GM12892 (cell line): ENCODE data around the gene CAMTA1.

ENCODE experiments used
- POLR2A ChIP-seq: IDR thresholded peaks from 2 replicates; pipeline ENCODE4 v1.6.1; 2011; ENCODE audit warnings: low read depth, low read length, control low read depth
- POLR2AphosphoS5 ChIP-seq: IDR thresholded peaks from 2 replicates; pipeline ENCODE4 v1.6.1; 2011; ENCODE audit warnings: low read depth, low read length, control low read depth

- no peak for TF ChIP-seq POLR2AphosphoS5
- TF ChIP-seq POLR2A: no peak
Measured at GRCh38 chr1:7705908-7706216, 920.6 kb downstream of the CAMTA1 start.
